NCI-H1436 (cell line): ENCODE results near the gene KCND1.
"Not testable (repeated sequence)": the region's sequence is repeated elsewhere in the genome, so short reads cannot be mapped to it uniquely, and the experiment has no call there.

Source experiments
- DNase-seq: peaks from one replicate; lab custom pipeline; 2025; lab: John Stamatoyannopoulos, UW

Gene KCND1

GRCh38 chrX:48971249-48972219 lies at the start of gene KCND1:
Gene KCND1, minus strand, starts transcription at chrX:48971844. Its CDS starts 1,573 bp downstream, at chrX:48970271.
- peak; percentile 41 for DNase-seq

- DNase-seq: no peak
Measured at GRCh38 chrX:49019599-49020249, 48.1 kb upstream of the KCND1 start.

DNA sequence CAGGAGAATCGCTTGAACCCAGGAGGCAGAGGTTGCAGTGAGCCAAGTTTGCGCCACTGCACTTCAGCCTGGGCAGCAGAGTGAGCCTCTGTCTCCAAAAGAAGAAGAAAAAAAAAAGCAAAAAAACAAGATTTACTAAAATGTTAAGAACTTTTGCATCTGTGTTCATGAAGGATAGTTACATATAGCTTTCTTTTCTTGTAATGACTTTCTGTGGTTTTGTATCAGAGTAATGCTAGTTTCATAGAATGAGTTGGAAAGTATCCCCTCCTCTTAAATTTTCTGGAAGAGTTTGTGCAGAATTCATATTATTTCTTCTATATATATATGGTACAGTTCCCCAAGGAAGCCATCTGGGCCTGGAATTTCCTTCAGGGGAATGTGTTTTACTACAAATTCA lies 47.4 kb upstream of the KCND1 start:
- no peak for DNase-seq

- no peak for DNase-seq
Measured at GRCh38 chrX:49003696-49004095, 32.1 kb upstream of the KCND1 start.

GRCh38 chrX:49002091-49002935 lies 30.7 kb upstream of the KCND1 start, which contains the start of gene GRIPAP1:
Gene GRIPAP1, minus strand, starts transcription at chrX:49002264. Its CDS starts 35 bp downstream, at chrX:49002229.
- peak; percentile 88 for DNase-seq

- DNase-seq: peak; percentile 9
Measured at GRCh38 chrX:49001521-49002090, 30.0 kb upstream of the KCND1 start.

DNA sequence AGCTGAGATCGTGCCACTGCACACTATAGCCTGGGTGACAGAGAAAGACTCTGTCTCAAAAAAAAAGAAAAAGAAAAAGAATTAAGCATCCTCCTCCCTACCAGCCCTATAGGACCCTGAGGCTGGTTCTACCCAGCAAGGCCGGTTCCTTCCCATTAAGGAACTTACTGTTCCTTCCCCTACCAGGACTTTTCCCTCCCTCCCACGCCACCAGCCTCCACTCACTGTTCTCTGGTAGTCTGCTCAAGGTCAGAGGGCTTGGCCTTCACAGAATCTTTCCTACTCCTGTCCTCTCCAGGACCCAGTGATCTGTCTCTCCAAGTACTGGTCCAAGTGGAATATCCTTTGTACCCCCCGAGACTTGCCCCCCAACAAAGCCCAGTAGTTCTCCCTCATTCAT lies 29.0 kb upstream of the KCND1 start:
- no peak for DNase-seq

DNA sequence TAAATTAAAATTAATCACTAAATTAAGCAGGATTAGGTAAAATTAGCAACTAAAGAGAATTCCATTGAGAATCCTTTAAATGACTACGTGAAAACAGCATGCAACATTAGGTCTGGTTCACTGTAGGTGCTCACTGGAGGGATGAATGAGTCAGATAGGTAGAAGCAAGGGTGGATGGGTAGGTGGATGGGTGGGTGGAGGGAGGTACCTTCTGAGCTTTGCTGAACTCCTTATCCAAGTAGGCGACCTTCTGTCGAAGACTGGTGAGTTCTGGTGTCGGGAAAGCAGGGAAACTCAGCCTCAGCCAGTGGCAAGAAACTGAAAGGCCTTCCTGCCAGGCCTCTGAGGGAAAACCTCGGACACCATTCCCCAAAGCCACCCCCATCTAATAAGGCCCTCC lies 27.4 kb upstream of the KCND1 start:
- no peak for DNase-seq

GRCh38 chrX:48998391-48998790 lies 26.7 kb upstream of the KCND1 start:
- no peak for DNase-seq

- DNase-seq: no peak
Measured at GRCh38 chrX:48997865-48998264, 26.2 kb upstream of the KCND1 start.

GRCh38 chrX:48997455-48997854 lies 25.8 kb upstream of the KCND1 start:
- DNase-seq: no peak

GRCh38 chrX:48996969-48997368 lies 25.3 kb upstream of the KCND1 start:
- no peak for DNase-seq

- DNase-seq: no peak
Measured at GRCh38 chrX:48992341-48992740, 20.7 kb upstream of the KCND1 start.

DNA sequence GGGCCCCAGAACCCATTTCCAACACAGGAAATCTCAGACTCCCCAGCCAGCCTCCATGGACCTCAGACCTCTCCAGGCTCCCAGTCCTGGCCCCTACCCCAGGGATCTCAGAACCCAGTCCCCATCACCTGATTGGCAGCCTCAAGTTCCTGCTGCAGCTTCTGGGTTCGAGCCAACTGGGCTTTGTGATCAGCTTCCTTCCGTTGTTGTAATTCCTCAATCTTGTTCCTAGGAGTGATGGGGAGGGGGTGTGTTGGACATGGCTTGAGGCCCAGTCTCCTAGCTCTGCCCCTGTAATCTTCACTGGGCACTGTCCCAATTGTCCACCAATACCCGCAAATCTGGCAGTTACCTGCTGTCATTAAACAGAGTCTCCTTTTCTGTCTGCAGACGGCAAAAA lies 17.8 kb upstream of the KCND1 start:
- no peak for DNase-seq

DNA sequence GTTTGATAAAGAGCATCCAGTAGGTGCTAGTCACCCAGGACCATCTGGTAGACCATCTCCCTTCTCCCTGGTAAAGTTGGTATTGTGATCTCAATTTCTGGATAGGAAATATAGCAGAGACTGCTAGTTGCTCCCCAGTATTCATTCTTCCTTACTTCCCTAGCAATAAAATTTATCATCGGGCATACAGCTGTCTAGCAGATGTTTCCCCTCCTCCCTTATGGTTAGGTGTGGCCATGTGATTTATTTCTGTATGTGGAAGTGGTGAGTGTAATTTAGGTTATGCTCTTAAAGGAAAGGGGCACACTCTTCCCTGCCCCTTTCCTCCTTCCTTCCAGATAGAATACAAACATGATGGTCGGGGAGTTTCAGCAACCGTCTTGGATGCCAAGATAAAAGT lies 12.3 kb upstream of the KCND1 start:
- DNase-seq: no peak

DNA sequence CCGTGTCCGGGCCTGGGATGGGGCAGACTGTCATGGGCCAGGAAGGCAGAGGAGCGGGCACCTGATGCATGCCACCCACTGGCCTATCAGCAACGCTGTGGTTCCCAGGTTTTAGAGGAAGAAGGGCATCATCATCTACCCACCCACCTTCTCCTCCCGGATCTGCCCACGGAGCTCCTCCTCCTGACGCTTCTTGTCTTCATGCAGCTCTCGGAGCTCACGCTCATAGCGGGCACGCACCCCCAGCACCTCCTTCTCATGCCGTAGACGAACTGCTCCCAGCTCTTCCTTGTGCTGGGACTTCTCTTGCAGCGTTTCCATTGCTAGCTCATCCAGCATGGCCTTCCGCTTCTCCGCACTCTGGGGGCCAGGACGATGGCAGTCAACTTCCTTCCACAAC lies 11.4 kb upstream of the KCND1 start:
- DNase-seq: no peak

GRCh38 chrX:48981178-48981577 lies 9.5 kb upstream of the KCND1 start:
- no peak for DNase-seq

DNA sequence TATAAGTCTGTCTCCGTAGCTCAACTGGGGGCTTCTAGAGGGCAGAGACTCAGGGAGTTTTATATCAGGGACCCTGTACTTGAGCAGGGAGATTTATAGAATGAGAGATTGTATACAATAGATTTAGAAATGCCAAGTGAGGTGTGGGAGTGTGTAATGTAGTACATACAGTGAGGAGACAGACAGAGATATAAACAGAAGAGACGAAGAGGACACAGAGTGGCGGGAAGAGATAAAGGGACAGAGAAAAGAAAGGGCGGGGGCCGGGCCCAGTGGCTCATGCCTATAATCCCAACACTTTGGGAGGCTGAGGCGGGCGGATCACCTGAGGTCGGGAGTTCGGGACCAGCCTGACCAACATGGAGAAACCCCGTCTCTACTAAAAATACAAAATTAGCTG lies 8.7 kb upstream of the KCND1 start:
- not testable (repeated sequence) for DNase-seq

DNA sequence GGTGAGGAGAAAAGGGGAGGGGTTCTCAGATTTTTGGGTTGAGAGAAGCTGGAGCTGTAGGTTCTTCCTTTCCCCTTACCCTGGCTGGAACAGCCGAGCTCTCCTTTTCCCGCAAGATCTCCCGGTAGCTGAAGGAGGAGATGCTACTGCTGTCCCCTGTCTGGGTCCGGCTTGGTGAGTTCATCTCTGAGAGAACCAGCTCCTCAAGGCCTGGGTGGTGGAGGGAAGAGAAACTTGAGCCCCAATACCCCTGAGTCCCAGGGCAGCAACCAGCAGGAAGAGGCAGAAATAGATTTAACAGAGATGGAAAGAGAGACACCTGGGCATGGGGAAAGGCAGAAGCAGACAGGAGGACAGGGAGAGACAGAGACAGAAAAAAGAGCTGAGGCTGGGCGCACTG lies 6.6 kb upstream of the KCND1 start:
- no peak for DNase-seq

DNA sequence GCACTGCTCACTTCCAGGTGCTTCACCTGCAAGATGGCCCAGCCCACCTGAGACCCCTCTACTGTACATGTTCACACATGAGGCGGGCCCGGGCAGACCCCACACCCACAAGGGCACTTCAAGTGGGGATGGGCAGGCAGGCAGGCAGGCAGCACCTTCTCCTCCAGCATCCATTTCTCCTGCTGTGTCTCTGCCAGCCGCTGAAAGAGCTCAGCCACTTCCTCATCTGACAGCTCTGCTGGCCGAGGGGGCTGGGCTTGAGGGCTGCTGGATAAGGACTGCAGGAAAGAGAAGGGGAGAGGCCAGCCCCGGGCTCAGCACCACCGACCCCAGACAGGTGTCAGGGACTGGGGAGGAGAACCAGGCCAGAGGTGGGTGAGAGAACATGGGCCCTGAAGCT lies 4.4 kb upstream of the KCND1 start:
- no peak for DNase-seq

GRCh38 chrX:48975541-48975940 lies 3.9 kb upstream of the KCND1 start:
- DNase-seq: no peak

DNA sequence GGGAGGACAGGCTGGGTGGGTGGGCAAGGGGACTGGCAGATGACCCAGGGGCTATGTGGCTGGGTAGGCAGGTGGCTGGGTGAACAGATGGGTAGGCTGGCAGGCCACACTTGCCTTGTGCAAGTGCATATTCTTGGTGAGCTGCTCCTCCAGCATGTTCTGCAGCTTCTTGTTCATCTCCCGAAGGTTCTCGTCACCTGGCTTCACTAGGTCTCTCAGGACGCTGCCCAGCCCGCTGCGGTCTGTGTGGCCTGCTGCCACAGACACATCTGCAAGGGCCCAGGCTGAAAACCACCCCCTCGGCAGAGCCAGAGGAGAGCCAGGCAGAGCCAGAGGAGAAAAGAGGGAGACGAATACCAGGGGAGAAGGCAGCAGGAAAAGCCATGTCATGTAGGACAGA lies 3.4 kb upstream of the KCND1 start:
- DNase-seq: no peak
